Choroid plexus epithelial cell (primary cell): Measurements from ENCODE around the gene MZT2A.
"Not testable (repeated sequence)": the region's sequence is repeated elsewhere in the genome, so short reads cannot be mapped to it uniquely, and the experiment has no call there.

Experiments
- DNase-seq: peaks from one replicate; pipeline ENCODE4 v3.0.0-alpha.2; 2010; ENCODE audit warnings: low read depth
- H3K4me3 ChIP-seq: 2 replicates; pipeline ENCODE4 v1.5.1; 2011; ENCODE audit warnings: low read depth, mild to moderate bottlenecking, control low read depth, low read length, moderate library complexity
- CTCF ChIP-seq: conservative IDR thresholded peaks from 2 replicates; pipeline ENCODE4 v1.5.1; 2011; ENCODE audit warnings: low read depth, mild to moderate bottlenecking, control low read depth, inconsistent platforms, low read length, moderate library complexity

MZT2A gene

DNA sequence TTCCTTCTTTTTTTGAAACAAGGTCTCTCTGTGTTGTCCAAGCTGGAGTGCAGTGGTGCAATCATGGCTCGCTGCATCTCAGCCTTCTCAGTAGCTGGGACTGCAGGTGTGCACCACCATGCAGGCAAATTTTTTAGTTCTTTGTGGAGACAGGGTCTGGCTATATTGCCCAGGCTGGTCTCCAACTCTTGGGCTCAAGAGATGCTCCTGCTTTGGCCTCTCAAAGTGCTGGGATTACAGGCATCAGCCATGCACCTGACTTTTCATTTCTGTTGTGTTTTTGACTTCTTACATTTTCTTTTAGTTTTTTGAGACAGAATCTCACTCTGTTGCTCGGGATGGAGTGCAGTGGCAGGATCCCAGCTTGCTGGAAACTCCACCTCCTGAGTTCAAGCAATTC lies 33.1 kb upstream of the MZT2A start:
- not testable (repeated sequence) for H3K4me3 ChIP-seq, DNase-seq

- TF ChIP-seq CTCF, result no peak
- DNase-seq, result no peak
- H3K4me3 ChIP-seq, result no peak overlapping the region
These were observed 30.0 kb upstream of the MZT2A start for GRCh38 chr2:131521961-131522781.

DNA sequence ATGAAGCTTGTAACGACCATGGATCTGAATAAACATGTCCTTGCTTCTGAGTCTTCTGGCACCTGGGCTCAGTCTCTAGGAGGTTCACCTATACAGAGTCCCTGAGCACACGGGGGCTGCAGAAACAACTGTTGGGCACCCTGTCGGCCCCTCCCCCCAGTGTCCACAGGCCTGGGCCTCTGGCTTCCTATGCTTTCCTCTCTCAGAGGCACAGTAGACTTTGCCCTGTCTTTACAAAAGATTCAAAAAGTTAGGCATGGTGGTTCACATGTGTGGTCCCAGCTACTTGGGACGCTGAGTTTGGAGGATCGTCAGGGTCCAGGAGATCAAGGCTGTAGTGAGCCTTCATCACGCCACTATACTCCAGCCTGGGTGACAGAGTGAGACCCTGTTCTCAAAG lies 29.3 kb upstream of the MZT2A start:
- not testable (repeated sequence) for DNase-seq, H3K4me3 ChIP-seq

DNA sequence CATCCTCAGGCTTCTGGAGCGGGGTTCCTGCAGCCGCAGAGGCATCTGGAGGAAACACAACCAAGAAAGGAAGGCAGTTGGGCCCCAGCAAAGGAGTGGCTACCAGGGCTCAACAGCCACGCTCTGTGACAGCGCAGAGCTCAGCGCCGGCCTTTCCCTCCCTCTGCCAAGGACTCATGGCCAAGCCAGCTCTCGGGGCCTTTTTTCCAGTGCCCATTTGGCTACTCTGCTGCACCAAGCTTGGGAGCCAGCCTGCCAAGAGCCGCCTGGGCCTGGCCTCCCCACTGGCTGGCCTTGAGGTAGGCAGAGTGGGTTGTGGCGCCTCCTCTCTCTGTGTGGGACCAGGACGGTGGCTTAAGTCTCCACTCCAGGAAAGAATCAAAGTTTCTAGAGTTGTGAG lies 28.3 kb upstream of the MZT2A start:
- no peak overlapping the region for H3K4me3 ChIP-seq
- TF ChIP-seq CTCF, result no peak
- DNase-seq, result no peak

DNA sequence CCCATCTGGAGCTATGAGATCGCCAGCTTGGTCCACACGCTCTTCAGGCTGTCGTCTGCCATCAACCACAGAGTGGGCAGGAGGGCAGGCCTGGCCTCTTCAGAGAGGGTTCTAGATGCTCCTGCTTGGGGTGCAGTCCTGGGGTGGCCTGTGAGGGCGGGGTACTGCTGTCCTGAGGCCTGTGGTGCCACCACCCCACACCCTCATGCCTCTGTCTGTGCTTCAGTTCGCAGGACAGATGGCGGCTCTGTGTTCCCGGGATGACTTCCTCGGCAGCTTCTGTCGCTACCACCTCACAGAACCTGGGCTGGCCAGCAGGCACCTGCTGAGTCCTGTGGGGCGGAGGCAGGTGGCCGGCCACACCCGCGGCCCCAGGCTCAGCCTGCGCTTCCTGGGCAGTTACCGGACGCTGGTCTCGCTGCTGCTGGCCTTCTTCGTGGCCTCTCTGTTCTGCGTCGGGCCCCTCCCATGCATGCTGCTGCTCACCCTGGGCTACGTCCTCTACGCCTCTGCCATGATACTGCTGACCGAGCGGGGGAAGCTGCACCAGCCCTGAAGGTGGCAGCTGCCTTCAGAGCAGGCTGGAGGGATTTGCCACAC lies 27.8 kb upstream of the MZT2A start:
- not testable (repeated sequence) for DNase-seq, H3K4me3 ChIP-seq

DNA sequence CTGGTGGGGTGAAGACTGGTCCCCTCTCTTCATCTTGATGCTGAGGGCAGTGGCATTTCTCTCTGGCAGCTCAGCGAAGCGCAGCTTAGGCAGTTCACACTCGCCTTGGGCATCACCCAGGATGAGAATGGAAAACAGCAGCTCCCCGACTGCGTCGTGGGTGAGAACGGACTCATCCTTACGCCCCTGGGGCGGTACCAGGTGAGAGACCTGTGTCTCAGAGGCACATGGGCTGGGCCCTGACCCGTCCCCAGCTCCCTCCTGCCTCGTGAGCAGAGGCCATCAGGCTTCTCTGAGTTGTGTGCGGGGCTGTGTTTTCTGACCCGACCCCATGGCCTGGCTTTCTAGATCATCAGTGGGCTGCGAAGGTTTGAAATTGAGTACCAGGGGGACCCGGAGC lies 27.3 kb upstream of the MZT2A start:
- DNase-seq, result no peak
- no peak overlapping the region for H3K4me3 ChIP-seq
- TF ChIP-seq CTCF, result no peak

GRCh38 chr2:131518531-131518930 lies 26.3 kb upstream of the MZT2A start:
- DNase-seq, H3K4me3 ChIP-seq: not testable (repeated sequence)

DNA sequence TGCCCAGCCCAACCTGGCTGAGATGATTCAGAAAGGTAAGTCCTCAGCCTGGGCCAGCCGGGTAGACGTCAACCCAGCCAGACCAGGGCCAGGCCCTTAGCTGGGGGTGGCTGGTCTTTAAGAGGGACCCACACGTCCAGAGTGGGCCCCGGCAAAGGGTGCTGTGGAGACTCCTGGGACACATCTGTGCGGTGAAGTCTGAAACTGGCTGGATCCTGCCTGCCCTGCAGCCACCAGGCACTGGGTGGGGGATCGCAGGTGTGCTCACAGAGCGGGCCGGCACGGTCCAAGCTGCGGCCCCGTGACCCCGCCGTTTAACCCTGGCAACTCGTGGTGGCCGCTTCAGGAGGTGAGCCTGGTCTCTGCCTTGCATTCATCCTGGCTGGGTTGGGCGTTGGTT lies 25.7 kb upstream of the MZT2A start:
- DNase-seq, H3K4me3 ChIP-seq: not testable (repeated sequence)

DNA sequence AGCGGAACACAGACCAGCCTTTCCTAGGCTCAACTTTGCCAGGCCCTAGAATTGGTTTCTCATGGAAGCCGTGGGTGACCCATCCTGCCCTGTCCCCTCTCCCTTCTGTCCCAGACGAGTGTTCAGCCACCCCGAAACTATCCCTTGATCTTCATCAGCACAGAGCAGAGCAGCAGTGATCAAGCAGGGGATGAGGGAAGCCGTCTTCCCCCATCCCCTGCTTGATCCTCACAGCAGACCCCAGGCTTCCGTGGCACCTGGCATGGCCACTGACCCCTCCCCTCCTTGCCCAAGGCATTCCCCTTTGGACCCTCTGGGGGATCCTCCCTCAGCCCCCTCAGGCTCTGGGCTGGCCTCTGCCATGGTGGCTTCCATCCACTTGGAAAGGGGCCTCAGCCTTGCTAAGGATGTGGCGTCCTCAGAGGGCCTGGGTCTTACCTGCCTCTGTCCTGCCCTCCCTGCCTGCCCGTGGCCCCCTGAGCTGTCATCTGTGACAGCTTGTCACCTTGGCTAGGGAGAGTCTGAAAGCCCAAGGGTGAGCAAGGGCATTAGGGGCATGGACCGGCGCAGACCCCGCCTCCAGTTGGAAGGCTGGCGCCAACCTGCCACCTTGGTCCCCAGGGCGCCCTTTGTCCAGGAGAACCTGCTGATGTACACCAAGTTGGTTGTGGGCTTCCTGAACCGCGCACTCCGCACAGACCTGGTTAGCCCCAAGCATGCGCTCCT lies 25.1 kb upstream of the MZT2A start:
- no peak overlapping the region for H3K4me3 ChIP-seq
- no peak for DNase-seq
- TF ChIP-seq CTCF, result no peak
